HepG2 (cell line): ENCODE measurements around the gene RPS6KL1.

Source experiments
- MNT ChIP-seq: fragments of 450-650 bp; IDR thresholded peaks from 2 replicates; pipeline ENCODE4 v1.6.1; 2016
- NR1H2 ChIP-seq: sonication (generic); formaldehyde crosslinking; IDR thresholded peaks from 2 replicates; pipeline ENCODE4 v1.8.1; 2022; ENCODE audit warnings: low read depth, missing genetic modification reagents, borderline replicate concordance
- STAT6 ChIP-seq: sonication (generic); formaldehyde crosslinking; IDR thresholded peaks from 2 replicates; pipeline ENCODE4 v1.4.0; 2020; ENCODE audit warnings: missing genetic modification reagents, mild to moderate bottlenecking, borderline replicate concordance
- YY1 ChIP-seq: IDR thresholded peaks from 2 replicates; pipeline ENCODE4 v1.6.1; 2011; ENCODE audit warnings: low read length, low read depth, moderate library complexity, mild to moderate bottlenecking; ENCODE audit not compliant: insufficient read depth, insufficient replicate concordance
- ZBTB46 ChIP-seq: sonication (generic); formaldehyde crosslinking; IDR thresholded peaks from 2 replicates; pipeline ENCODE4 v1.4.0; 2020; ENCODE audit warnings: mild to moderate bottlenecking, missing genetic modification reagents, borderline replicate concordance

GRCh38 chr14:74959596-74960180, 36.6 kb upstream of the RPS6KL1 start:
- TF ChIP-seq YY1 (no peak), MNT (no peak), STAT6 (no peak), NR1H2 (CRISPR knock-in tag) (no peak), ZBTB46 (CRISPR knock-in tag) (no peak)
